ENCODE data around the gene ACCS. TPM values are rescaled to one million over a fixed set of nuclear protein-coding genes. Genes with fewer than 3 reads are reported as not detected.

ACCS gene
- total RNA-seq, 3 donors from 2014 or later = 21.0 to 35.0 (median 23.0) TPM

DNA sequence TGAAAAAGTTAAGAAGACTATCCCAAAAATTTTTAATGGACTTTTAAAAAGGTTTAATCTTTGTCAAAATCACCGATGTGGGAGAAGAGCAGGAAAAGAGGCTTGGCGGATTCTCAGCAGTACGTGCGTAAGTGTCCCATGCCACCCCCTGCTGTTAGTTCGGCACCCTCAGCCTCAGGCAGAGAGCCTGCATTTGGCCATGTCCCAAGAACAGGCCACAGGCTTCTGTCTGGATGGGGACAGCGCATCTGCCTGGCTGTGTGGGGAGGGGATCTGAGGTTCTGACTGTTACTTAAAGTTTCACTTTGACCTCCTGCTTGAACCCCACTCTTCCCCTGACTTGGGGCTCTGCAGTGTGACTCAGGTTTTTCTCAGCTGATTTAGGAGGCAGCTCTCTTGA is 64.7 kb downstream of the ACCS start:
- no peak overlapping the region for H3K4me3 ChIP-seq
- intact Hi-C loops (cut with DNase I; ENCODE audit: low total_unique reads) = no loop called here
- DNase-seq (ENCODE audit: low spot score in 2 of 2) = no peak
- no peaks in the 10 kb centered on the region for H3K9me3 ChIP-seq
- no peak overlapping the region for H3K27ac ChIP-seq
- H3K27me3 ChIP-seq = no peaks in the 10 kb centered on the region
- no peaks in the 10 kb centered on the region for H3K4me1 ChIP-seq
- TF ChIP-seq POLR2A (IDR thresholded peaks at IDR 0.05) (no peak), POLR2AphosphoS5 (IDR thresholded peaks at IDR 0.05) (no peak)
- TF ChIP-seq, protein P1, sequence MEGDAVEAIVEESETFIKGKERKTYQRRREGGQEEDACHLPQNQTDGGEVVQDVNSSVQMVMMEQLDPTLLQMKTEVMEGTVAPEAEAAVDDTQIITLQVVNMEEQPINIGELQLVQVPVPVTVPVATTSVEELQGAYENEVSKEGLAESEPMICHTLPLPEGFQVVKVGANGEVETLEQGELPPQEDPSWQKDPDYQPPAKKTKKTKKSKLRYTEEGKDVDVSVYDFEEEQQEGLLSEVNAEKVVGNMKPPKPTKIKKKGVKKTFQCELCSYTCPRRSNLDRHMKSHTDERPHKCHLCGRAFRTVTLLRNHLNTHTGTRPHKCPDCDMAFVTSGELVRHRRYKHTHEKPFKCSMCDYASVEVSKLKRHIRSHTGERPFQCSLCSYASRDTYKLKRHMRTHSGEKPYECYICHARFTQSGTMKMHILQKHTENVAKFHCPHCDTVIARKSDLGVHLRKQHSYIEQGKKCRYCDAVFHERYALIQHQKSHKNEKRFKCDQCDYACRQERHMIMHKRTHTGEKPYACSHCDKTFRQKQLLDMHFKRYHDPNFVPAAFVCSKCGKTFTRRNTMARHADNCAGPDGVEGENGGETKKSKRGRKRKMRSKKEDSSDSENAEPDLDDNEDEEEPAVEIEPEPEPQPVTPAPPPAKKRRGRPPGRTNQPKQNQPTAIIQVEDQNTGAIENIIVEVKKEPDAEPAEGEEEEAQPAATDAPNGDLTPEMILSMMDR (IDR thresholded peaks at IDR 0.05) = no peak
- H3K36me3 ChIP-seq = peaks cover 4% of the 10 kb centered on the region

DNA sequence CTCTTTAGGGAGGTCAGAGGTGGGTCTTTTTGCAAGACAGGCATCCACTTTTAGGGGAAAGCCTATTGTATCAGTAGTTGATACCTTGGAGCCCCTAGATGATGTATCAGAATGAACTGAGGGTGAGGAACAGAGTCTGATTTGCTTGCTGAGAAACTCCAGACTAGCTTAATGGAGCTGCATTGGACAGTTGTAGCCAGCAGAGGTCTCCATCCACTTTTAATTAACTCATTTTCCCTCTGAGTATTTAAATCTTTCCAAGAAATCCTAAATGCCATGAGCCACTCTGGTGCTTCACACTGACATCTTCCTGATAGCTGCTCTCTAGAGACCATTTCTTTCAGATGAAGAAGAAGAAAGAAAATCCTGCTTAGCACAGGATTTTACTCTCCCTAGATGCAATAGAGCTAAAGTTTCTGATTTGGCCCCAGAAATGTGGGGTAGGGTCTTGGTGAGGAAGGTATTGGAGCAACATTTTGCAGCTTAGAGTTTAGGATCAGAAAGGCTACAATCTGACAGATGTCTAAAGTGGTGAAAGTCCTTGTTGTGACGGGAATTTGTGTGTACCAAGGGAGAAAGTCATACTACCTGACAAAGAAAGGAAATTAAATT is 67.4 kb downstream of the ACCS start:
- no peak for TF ChIP-seq POLR2AphosphoS5 (IDR thresholded peaks at IDR 0.05)
- no peak for TF ChIP-seq POLR2A (IDR thresholded peaks at IDR 0.05)
- TF ChIP-seq, protein P1 (IDR thresholded peaks at IDR 0.05) = peak in 2 of 3 donors; percentile 39 to 54
- intact Hi-C loops (cut with DNase I; ENCODE audit: low total_unique reads) = no loop called here
- Histone ChIP-seq H3K36me3 (peaks cover under 1% of the 10 kb centered on the region), H3K27ac (no peak overlapping the region), H3K4me3 (no peak overlapping the region), H3K9me3 (no peaks in the 10 kb centered on the region), H3K4me1 (no peaks in the 10 kb centered on the region), H3K27me3 (no peaks in the 10 kb centered on the region)
- DNase-seq (ENCODE audit: low spot score in 2 of 2) = no peak

Other genes with a start within 250 kb of the ACCS start
- gene ALKBH3, start 185.4 kb upstream of the ACCS start, total RNA-seq = 10 to 100 TPM; 29.0 to 40.7 (median 33.1) TPM
- gene C11orf96, start 123.6 kb upstream of the ACCS start, total RNA-seq = 10 to 100 TPM; 41.1 to 97.3 (median 46.8) TPM
- gene ACCSL, start 18.3 kb upstream of the ACCS start, total RNA-seq = not detected
- 100 to 1,000 TPM in 1 of 3 donors, 10 to 100 TPM in 2; 82.1 to 108 (median 96.9) TPM for gene EXT2, start 29.4 kb downstream of the ACCS start, total RNA-seq
- 1 to 10 TPM in 2 of 3 donors, under 1 TPM in 1; under 0.01 to 5.2 (median 1.9) TPM for gene ALX4, start 243.9 kb downstream of the ACCS start, total RNA-seq

Data from breast epithelium (tissue), 4 donors.